GM18507 (cell line): ENCODE data around the gene FLG.
"Not testable (repeated sequence)": the region's sequence is repeated elsewhere in the genome, so short reads cannot be mapped to it uniquely, and the experiment has no call there.

ENCODE experiments used
- DNase-seq: peaks from one replicate; pipeline ENCODE4 v3.0.0; 2011; ENCODE audit warnings: low read depth; ENCODE audit not compliant: insufficient read length; ENCODE audit errors: extremely low spot score
- FAIRE-seq: peaks from 2 replicates; lab custom pipeline; 2011; peaks lifted over from hg19 to GRCh38; lab: Jason Lieb, UNC

Gene FLG

GRCh38 chr1:152325111-152325510 is at the start of gene FLG:
Gene FLG (minus strand): TSS chr1:152325239. CDS start chr1:152315456, 9,783 bp downstream.
- FAIRE-seq (no peak), DNase-seq (no peak)

DNA sequence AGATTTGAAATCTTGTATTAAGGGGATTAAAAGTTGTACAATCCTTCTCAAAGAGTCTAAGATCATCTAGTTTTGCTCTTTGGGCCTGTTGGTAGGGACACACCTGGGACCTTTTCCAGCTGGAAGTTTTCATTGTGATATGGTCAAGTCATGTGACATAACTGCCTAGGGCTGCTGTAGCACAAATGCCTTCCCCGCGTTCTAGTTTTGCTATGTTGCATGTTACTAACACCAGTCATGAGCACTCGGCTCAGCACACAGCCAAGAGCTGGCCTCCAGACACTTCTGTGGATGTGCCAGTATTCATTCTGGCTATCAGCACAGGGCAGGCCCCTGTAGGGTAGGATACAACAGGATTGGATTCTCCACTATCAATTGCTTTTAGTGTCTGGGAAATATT is 49.4 kb upstream of the FLG start:
- no peak for FAIRE-seq

GRCh38 chr1:152372672-152373071 is 47.6 kb upstream of the FLG start:
- no peak for FAIRE-seq
- DNase-seq = no peak

More for the DNA sequence above, 49.4 kb upstream of the FLG start:
- DNase-seq = no peak

DNA sequence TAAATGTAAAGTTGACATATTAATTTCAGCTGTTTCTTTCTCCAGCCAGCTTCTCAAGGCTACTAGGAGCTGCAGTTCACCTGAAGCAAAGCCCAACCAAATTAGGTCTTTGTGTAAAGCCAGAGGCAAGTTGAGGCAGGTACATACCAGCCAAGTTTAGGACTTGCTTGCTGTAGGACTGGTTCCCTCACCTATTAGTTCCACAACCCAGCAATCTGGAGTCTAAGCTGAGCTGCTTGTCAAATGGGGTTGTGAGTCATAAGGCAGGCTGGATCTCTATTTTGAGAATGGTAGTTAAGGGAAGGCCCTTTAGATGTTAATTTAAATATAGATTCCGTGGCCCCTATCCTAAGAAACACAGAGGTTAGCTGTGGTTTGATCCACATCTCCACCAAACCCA is 42.4 kb upstream of the FLG start:
- DNase-seq (no peak), FAIRE-seq (no peak)

DNA sequence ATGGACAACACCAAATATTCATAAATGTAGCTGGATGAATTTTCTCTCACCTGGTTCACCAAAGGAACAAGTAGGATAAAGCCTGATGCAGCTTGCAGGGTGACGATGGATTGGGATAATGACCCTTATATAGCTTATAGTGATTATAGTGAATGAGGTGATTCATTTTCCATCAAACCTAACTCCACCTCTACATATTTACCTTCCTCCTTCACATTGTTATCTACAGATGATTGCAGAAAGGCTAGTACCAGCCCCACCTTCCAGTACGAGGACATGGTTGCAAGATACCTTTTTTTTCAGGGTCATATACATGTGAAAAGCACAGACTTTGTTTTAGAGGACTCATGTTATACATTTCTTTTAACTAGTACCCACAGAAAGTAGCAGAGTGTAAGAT is 34.9 kb upstream of the FLG start, which contains the start of gene FLG2:
Gene FLG2, minus strand, starts transcription at position 101 of the 400 bp plus-strand sequence. CDS start 1,122 bp downstream, outside the sequence.
- FAIRE-seq = no peak
- no peak for DNase-seq

GRCh38 chr1:152356736-152357135 is 31.7 kb upstream of the FLG start:
- DNase-seq = no peak
- FAIRE-seq = no peak

DNA sequence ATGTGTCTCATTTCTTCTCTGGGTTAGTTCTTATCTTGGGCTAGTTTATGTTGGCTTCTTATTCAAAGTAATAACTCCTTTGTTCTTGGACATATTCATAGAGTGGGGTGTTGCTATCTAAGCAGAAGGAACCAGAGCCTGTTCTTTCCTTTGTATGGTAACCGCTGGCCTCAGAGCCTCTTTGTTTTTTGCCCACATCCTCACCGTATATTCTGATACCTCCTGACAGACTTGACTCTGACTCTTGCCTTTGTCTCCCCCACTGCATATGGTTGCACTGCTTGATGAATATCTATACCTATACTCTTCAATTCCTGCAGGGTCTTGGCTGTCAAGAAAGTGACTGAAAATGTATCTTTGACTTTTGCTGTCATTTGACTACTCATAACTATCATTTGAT is 24.6 kb upstream of the FLG start:
- FAIRE-seq = no peak
- DNase-seq = no peak

DNA sequence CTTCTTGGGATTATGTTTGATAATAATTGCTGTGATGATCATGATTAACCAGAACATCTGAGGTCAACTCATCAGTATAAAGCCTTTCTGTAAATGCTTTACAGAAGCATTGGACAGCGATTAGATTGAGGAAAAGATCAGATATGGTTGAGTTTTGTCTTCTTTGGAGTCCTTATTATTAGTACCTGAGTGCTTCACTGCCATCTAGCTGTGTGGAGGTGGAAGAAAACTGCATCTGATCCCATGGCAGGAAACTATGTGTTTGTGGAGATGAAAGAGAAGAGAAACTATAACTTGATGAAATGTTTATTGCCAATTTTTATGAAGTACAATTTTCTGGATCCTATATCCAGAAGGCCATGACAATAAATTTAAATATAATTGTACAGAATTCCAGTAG is 23.4 kb upstream of the FLG start:
- DNase-seq (no peak), FAIRE-seq (no peak)

GRCh38 chr1:152347116-152347728 is 22.2 kb upstream of the FLG start:
- FAIRE-seq = peak; percentile 44
- DNase-seq = peak; percentile 1

DNA sequence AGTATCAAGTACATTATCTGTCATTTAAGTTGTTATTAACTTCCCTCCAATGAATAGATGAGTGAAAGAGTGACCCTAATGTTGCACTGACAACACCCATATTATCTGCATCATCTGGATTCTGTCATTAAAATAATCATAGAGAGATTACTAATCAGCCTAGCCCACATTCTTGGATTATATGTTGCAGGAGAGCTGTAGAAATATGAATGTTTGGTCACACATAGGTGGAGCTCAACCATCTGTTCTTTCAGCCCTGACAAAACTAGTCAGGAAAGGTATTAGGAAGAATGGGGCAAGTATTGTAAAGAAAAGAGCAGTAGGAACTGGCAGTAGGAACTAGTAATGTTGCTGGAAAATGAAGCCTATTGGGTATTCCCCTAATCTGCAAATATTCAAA is 19.4 kb upstream of the FLG start:
- FAIRE-seq (no peak), DNase-seq (no peak)

- no peak for FAIRE-seq
- no peak for DNase-seq
Measured at GRCh38 chr1:152343006-152343405, 18.0 kb upstream of the FLG start.

GRCh38 chr1:152335399-152335798 is 10.4 kb upstream of the FLG start:
- no peak for DNase-seq
- FAIRE-seq = no peak

DNA sequence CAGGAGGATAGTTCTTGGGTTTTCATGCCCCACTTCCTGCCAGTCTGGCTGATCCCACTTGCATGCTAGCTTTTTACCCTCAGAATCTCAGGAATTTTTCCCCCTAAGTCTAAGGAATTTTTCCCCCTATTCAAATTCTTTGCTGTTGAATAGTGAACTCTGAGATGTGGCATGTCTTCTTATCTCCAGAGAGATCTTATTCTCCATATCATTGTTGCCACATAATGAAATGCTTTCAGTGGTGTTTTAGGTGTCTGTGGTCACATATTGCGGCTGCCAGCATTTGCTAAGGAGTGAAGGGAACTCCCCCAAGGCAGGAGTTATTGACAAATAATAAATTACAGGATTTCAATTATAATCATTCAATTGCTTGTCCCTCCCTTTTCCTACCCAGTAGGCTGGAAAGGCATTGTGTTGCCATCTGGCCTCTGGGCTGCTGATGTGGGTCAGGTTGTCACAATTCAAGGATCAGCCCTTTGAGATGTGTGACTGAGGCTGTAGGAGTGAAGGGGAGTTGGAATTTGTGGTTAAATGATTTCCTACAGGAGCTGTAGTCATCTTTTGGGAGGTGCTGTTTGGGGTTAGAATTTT is 3.9 kb upstream of the FLG start:
- FAIRE-seq (no peak), DNase-seq (no peak)

- FAIRE-seq = no peak
- no peak for DNase-seq
Measured at GRCh38 chr1:152313970-152314369, 11.1 kb downstream of the FLG start.

- no peak for FAIRE-seq
Measured at GRCh38 chr1:152313319-152313801, 11.7 kb downstream of the FLG start.

GRCh38 chr1:152312169-152312568 is 12.9 kb downstream of the FLG start:
- FAIRE-seq, DNase-seq: not testable (repeated sequence)

More at GRCh38 chr1:152313319-152313801, 11.7 kb downstream of the FLG start:
- no peak for DNase-seq

- DNase-seq (no peak), FAIRE-seq (no peak)
Measured at GRCh38 chr1:152309955-152310354, 15.1 kb downstream of the FLG start.

DNA sequence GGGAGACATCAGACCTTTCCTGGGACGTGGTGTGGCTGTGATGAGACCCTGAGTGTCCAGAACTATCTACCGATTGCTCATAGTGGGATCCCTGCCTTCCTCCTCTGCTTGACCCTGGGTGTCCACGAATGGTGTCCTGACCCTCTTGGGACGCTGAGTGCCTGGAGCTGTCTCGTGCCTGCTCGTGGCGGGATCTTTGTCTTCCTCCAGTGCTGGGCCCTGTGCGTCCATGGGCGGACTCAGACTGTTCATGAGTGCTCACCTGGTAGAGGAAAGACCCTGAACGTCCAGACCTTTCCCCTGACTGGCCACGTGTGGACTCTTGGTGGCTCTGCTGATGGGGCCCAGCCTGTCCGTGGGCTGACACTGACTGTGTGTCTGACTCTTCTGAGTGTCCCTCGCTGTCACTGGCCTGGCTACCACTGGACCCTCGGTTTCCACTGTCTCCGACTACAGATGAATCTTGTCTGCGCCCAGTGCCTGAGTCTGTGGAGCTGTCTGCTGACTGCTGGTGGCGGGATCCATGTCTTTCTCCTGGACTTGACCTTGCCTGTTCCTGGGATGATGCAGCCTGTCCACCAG is 15.6 kb downstream of the FLG start:
- DNase-seq, FAIRE-seq: not testable (repeated sequence)

DNA sequence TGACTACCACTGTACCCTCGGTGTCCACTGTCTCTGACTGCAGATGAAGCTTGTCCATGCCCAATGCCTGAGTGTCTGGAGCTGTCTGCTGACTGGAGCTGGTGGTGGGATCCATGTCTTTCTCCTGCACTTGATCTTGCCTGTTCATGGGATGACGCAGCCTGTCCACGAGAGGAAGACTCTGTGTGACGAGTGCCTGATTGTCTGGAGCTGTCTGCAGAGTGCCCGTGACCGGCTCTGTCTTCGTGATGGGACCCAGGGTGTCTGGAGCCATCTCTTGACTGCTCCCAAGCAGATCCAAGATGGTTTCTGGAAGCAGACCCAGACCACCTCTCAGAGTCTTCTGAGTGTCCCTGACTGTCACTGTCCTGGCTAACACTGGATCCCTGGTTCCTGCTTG is 16.3 kb downstream of the FLG start:
- FAIRE-seq, DNase-seq: not testable (repeated sequence)

GRCh38 chr1:152307970-152308369 is 17.1 kb downstream of the FLG start:
- not testable (repeated sequence) for FAIRE-seq, DNase-seq

DNA sequence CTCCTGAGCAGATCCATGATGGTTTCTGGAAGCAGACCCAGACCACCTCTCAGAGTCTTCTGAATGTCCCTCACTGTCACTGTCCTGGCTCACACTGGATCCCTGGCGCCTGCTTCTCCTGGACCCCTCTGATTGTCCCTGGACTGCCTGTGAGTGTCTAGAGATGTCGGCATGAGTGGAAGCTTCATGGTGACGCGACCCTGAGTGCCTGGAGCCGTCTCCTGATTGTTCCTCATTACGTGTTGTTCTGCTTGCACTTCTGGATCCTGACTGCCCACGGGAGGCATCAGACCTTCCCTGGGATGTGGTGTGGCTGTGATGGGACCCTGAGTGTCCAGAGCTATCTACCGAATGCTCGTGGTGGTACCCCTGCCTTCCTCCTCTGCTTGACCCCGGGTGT is 18.9 kb downstream of the FLG start:
- not testable (repeated sequence) for FAIRE-seq, DNase-seq
